H1 (cell line): ENCODE results near the gene CD4. TPM values are rescaled to one million over a fixed set of nuclear protein-coding genes. Genes with fewer than 3 reads are reported as not detected.

ENCODE experiments used
- BCL11A ChIP-seq, 2 experiments: IDR thresholded peaks; one replicate each; pipeline ENCODE4 v1.6.1; 2011; ENCODE audit warnings: low read depth in 2 of 2, low read length in 2 of 2, mild to moderate bottlenecking in 2 of 2
- SAP30 ChIP-seq: fragments of 300-600 bp; sonication (generic); IDR thresholded peaks from 2 replicates; pipeline ENCODE4 v1.7.1; 2012; ENCODE audit warnings: low read length, moderate library complexity, mild to moderate bottlenecking, inconsistent platforms; ENCODE audit not compliant: insufficient read depth, insufficient replicate concordance
- USF2 ChIP-seq: IDR thresholded peaks from 2 replicates; pipeline ENCODE4 v1.6.1; 2011; ENCODE audit warnings: low read length, improper control_type of control experiment
- polyA plus RNA-seq, 7 experiments: library from polyadenylated mRNA; depleted of rRNA in 3 of 7; stranded (reverse) in 5 of 7; unstranded in 2 of 7; fragments of >200 nt in 5 of 7; fragments of 200-250 nt in 2 of 7; gene quantifications; 1 replicate in 5 of 7; 2 replicates in 1 of 7; 4 replicates in 1 of 7; pipeline versions ENCODE4 v1.2.1 to v1.2.3, GENCODE V29; 2011 to 2013; ENCODE audit warnings: missing spikeins in 2 of 7, mixed read lengths in 2 of 7
- total RNA-seq: library from RNA; stranded (reverse); fragmentation: NEBNext Ultra II Directional; extraction: Animal tissue kit (Norgen Biotek cat#: 25700); gene quantifications from 2 replicates; pipeline ENCODE4 v1.2.1, GENCODE V29; 2021

Gene CD4
- total and polyA plus RNA-seq, 2 of the 8 experiments (the other 6 are each of a cell fraction or from before 2014, with no cell fraction given), result 3.4 to 5.1 TPM

DNA sequence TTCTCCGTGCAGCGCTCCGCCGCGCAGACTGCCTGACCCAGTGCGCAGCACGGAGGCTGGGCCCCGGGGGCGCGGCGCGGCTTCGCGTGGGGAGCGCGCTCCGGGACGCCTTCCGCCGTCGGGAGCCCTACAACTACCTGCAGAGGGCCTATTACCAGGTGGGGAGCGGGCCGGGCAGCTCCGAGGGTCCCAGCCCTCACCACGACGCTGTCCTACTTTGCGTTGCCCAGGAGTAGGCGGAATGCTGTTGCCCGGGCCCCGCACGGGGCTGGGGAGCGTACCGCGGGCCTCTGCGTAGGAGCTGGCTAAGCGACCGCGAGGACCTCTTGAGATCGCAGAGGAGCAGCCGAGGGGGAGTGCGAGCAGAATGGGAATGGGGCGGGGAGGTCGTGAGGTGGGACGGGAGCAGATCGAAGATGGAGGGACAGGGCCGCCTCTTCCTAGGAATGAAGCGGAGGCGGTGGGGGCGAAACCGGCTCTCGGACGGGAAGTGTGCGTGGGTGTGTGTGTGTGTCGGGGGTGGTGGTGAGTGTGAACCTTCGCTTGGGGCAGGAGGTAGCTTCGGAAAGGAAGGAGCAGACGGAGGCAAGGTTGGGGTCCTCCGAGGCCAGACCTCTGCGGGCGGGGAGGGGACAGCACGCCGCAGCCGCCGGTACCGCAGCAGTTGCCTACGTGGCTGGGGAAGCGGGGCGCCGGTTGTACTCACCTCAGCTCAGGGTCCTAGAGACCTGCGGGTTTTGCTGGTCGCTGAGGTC is 39.6 kb downstream of the CD4 start (continued):
- TF ChIP-seq SAP30, result peak; percentile 57
- no peak for TF ChIP-seq USF2
- TF ChIP-seq BCL11A (IDR thresholded peaks at IDR 0.05; ENCODE audit: low read depth in 2 of 2, low read length in 2 of 2), result no peak
